ENCODE measurements around the gene PSMD5.

GRCh38 chr9:120850315-120850714 is 7.6 kb upstream of the PSMD5 start:
- TF ChIP-seq, protein P1, sequence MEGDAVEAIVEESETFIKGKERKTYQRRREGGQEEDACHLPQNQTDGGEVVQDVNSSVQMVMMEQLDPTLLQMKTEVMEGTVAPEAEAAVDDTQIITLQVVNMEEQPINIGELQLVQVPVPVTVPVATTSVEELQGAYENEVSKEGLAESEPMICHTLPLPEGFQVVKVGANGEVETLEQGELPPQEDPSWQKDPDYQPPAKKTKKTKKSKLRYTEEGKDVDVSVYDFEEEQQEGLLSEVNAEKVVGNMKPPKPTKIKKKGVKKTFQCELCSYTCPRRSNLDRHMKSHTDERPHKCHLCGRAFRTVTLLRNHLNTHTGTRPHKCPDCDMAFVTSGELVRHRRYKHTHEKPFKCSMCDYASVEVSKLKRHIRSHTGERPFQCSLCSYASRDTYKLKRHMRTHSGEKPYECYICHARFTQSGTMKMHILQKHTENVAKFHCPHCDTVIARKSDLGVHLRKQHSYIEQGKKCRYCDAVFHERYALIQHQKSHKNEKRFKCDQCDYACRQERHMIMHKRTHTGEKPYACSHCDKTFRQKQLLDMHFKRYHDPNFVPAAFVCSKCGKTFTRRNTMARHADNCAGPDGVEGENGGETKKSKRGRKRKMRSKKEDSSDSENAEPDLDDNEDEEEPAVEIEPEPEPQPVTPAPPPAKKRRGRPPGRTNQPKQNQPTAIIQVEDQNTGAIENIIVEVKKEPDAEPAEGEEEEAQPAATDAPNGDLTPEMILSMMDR (IDR thresholded peaks at IDR 0.05; ENCODE audit: low read length): no peak
- TF ChIP-seq EZH2phosphoT487 (IDR thresholded peaks at IDR 0.05; ENCODE audit: low read length) (no peak), EZH2 (optimal IDR thresholded peaks at IDR 0.05; ENCODE audit: low read depth, low read length) (no peak)

Measured in MM.1S (cell line).